SHP77 (cell line): ENCODE measurements around the gene ADH5.
"Not testable (repeated sequence)": the region's sequence is repeated elsewhere in the genome, so short reads cannot be mapped to it uniquely, and the experiment has no call there.

Source experiments
- DNase-seq, 2 experiments: peaks; one replicate each; lab custom pipeline; 2025; lab: John Stamatoyannopoulos, UW

ADH5 gene

DNA sequence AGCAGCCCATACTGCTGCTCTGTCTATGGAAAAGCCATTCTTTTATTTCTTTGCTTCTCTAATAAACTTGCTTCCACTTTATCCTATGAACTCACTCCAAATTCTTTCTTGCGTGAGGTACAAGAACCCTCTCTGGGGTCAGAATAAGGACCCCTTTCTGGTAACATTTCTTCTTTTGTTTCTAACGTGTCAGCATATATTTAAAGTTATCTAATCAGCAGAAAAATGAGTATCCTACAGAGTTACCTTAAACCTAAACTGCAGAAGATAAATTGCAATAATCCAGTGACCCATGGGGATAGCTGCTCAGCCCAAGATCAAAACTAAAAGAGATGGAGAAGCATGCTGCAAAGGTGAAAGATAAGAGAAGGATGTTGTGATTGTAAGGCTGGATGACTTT is 4.0 kb downstream of the ADH5 start:
- no peak for DNase-seq

GRCh38 chr4:99082192-99082591 is 6.4 kb downstream of the ADH5 start:
- DNase-seq, result no peak

GRCh38 chr4:99080869-99081268 is 7.7 kb downstream of the ADH5 start:
- not testable (repeated sequence) for DNase-seq

- DNase-seq, result no peak
Measured at GRCh38 chr4:99079625-99080295, 8.8 kb downstream of the ADH5 start.

- no peak for DNase-seq
Measured at GRCh38 chr4:99078931-99079624, 9.5 kb downstream of the ADH5 start.

GRCh38 chr4:99078336-99078735 is 10.3 kb downstream of the ADH5 start:
- DNase-seq, result no peak

- DNase-seq, result no peak
Measured at GRCh38 chr4:99077177-99077576, 11.4 kb downstream of the ADH5 start.

DNA sequence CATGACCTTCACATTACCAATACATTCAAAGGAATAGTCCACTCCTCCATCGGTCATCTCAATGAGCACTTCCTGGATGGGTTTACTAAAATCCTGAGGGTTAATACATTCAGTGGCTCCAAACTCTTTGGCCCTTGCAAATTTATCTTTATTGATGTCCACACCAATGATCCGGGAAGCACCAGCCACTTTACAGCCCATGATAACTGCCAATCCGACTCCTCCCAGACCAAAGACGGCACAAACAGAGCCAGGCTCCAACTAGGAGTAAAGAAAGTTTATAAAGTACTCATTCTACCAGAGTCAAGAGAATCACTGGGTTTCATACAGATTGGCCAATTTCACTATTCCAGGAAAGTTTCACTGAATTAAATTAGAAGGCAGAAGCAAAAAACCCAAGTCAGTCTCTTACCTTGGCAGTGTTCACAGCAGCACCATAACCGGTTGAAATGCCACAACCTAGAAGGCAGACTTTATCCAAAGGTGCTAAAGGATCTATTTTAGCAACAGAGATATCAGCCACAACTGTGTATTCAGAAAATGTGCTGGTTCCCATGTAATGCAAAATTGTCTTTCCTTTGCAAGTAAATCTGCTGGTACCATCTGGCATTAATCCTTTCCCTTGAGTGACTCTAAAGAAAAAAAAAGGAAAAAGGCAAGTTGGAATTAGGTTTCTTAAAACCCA is 12.2 kb downstream of the ADH5 start:
- DNase-seq, result no peak

DNA sequence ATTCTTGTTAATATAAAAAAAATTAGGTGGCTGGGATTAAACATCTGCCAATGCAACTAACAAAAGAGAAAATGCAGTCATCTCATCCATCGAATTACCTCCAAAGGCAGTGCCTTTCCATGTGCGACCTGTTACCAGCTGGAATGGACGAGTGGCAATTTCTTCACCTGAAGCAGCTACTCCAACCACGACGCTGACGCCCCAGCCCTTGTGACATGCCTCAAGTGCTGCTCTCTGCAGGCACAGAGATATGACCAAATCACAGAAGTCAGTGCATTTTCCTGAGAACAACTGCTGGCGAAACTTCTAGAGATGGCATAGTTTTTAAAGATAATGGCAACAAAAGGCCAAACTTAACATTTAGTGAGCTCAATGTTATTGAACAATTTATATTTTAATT is 13.8 kb downstream of the ADH5 start:
- no peak for DNase-seq

DNA sequence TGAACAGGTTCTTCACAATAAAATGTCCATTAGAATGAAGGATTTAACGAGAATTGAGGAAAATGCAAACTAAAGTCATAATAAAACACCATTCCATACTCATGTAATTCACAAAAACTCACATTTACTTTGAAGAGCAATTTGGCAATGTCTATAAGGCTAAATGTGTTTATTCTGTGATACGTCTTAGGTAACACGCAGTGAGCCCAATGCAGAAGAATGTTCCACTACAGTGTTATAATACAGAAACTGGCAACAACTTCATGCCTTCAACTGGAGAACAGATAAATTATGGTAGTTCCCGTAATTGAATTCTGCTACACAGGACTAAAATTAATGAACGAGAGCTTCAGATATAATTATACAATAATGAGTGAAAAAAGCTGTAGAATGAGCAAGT is 17.4 kb downstream of the ADH5 start:
- DNase-seq, result no peak

GRCh38 chr4:99067617-99068016 is 21.0 kb downstream of the ADH5 start:
- DNase-seq, result no peak

DNA sequence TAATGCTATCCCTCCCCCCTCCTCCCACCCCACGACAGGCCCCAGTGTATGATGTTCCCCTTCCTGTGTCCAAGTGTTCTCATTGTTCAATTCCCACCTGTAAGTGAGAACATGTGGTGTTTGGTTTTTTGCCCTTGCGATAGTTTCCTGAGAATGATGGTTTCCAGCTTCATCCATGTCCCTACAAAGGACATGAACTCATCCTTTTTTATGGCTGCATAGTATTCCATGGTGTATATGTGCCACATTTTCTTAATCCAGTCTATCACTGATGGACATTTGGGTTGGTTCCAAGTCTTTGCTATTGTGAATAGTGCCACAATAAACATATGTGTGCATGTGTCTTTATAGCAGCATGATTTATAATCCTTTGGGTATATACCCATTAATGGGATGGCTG is 23.1 kb downstream of the ADH5 start:
- not testable (repeated sequence) for DNase-seq

DNA sequence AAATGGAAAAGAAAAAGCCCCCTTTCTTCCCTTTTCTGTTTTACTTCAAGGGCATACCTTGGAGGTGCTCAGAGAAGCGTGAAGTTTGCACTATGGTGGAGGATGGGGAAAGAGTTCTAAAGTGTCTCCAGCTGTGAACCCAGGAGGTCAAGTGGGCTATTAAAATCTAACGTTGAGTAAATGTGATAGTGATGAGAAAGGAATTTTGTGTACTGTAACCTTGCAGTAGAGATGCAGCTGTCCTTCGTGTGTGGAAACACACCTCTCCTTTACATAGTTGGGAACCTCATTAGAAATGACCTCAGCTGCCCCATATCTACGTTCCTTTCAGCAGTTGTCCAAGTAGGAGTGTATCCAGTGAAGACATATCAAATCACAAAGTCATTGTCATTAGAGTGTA is 26.5 kb downstream of the ADH5 start:
- peak; percentile 0 to 1 for DNase-seq

GRCh38 chr4:99061048-99061700 is 27.4 kb downstream of the ADH5 start:
- no peak for DNase-seq

GRCh38 chr4:99059550-99059949 is 29.0 kb downstream of the ADH5 start:
- no peak for DNase-seq

DNA sequence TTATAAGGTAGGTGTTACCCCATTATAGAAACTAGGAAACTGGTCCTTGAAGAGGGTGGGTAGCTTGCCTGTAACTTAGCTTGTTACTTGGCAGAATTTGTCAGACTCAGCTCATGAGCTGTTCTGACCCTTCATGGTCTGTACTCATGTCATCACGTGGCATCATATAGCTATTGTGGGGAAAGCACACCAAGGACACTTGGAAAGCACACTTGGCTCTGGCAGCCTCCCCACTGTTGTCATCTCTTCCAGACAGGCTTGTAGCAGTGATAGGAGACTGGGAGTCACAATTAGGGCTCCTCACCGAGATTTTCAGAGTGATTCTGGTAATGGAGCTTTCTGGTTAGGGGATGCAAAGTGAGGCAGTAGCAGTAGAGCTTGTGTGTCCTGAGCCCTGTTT is 30.4 kb downstream of the ADH5 start:
- no peak for DNase-seq

DNA sequence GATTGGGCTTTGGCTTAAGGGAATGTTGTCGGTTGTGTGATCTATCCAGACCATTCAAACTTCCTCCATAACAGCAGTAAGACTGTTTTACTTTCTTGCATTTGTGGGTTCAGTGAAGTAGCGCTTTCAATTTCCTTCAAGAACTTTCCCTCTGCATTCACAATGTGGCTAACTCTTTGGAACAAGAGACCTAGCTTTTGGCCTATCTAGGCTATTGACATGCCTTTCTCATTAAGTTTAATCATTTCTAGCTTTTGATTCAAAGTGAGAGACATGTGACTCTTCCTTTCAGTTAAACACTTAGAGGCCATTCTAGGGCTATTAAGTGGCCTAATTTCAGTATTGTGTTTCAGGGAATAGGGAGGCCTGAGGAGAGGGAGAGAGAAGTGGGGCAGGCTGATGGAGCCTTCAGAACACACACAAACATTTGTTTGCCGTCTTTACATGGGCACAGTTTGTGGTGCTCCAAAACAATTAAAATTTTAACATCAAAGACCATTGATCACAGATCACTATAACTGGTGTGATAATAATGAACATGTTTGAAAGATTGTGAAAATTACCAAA is 34.1 kb downstream of the ADH5 start:
- no peak for DNase-seq

DNA sequence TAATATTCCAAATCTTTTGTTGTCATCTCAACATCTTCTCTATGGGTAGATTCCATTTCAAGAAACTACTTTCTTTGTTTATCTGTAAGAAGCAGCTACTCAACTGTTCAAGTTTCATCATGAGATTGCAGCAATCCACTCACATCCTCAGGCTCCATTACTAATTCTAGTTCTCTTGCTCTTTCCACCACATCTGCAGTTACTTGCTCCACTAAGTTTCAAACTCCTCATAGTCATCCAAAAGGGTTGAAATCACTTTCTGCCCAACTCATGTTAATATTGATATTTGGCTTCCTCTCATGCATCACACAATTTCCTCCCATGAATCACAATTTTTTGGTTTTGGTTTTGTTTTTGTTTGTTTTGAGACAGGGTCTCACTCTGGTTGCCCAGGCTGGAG is 35.7 kb downstream of the ADH5 start:
- no peak for DNase-seq

- no peak for DNase-seq
Measured at GRCh38 chr4:99047710-99048109, 40.9 kb downstream of the ADH5 start.

DNA sequence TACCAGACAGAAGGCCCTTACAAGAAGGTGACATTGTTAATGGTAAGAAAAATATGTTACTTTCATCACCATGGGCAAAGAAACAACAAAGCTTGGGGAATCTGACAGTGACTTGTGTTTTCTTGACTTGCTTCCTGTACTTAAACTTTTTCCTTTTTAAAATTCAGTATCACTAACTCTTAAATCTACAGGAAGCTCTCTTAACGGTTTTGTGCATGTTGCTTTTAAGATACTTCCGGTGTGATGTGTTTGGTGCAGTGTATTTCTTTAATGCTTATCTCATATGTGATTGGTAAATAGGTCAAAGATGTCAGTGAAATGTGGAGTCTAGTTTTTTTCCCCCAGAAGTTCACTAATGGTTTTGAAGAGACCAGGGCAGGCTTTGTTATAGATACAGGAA is 45.2 kb downstream of the ADH5 start:
- DNase-seq, result no peak

GRCh38 chr4:99038213-99038612 is 50.4 kb downstream of the ADH5 start:
- no peak for DNase-seq

DNA sequence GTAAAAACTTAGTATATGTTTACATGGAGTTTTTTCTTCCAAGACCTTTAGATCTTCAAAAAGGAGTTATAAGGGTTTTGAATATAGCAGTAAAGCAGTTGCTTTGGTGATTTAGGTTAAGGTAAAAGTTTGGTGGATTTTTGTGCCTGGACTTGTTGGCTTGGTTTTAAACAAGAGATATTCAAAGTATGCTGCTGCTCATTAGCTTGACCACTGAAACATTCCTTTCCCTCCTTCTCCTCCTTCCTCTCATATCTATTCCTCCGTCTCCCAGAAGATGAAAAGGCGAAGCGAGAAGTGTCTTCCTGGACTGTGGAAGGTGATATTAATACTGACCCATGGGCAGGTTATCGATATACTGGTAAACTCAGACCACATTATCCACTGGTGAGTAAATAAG is 54.6 kb downstream of the ADH5 start:
- DNase-seq, result no peak

DNA sequence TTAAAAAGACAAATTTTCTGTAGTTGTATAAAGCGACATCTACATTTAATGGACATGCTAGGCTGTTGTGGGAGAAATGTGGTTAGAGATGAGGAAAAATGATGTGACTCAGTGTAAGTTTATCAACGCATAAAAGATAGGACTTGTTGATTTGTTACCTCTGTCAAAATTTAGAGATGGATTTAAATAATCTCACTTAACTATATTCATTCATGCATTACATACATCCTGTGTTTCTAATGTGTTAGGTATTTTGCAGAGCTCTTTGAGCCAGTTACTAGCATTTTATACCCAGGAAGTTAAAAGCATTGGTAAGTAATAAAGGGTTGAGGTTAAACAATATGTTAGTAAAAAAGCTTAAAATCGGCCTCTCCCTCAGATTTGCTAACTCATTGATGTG is 58.7 kb downstream of the ADH5 start:
- no peak for DNase-seq
